ENCODE data around the gene EPHB6. TPM values are rescaled to one million over a fixed set of nuclear protein-coding genes. Genes with fewer than 3 reads are reported as not detected.

EPHB6 gene
- total RNA-seq, 1 donor from 2014 or later, result 2.4 TPM

Other genes starting within 250 kb of the EPHB6 start
- not detected in 2 replicates for gene PRSS1, start 105.6 kb upstream of the EPHB6 start, total RNA-seq
- not detected in 2 replicates for gene PRSS2, start 84.1 kb upstream of the EPHB6 start, total RNA-seq
- gene TRPV6, start 30.7 kb downstream of the EPHB6 start, total RNA-seq, result 0.07 TPM in 1 of 2 replicates, not detected in the other
- not detected in 2 replicates for gene TRPV5, start 78.7 kb downstream of the EPHB6 start, total RNA-seq
- not detected in 2 replicates for gene LLCFC1, start 84.4 kb downstream of the EPHB6 start, total RNA-seq
- 0.78 and 0.96 TPM in 2 replicates for gene KEL, start 107.3 kb downstream of the EPHB6 start, total RNA-seq
- 0.30 TPM in 1 of 2 replicates, not detected in the other for gene OR9A2, start 172.1 kb downstream of the EPHB6 start, total RNA-seq
- gene OR6V1, start 197.3 kb downstream of the EPHB6 start, total RNA-seq, result not detected in 2 replicates

All from activated T-helper 2 cell treated with anti-CD3 and anti-CD28 coated beads, Interferon-gamma antibody, Interleukin-2, Interleukin-4, amounts not matched to agents 10 μg/mL and 5 μg/mL and 100 μg/mL, durations not matched to agents 14 hours and 24 hours and 36 hours (primary cell).